GM12891 (cell line): ENCODE data around the gene TRAPPC8.

Source experiments
- POLR2A ChIP-seq: IDR thresholded peaks from 2 replicates; pipeline ENCODE4 v1.6.1; 2011; ENCODE audit warnings: low read depth, low read length, control low read depth
- POLR2AphosphoS5 ChIP-seq: IDR thresholded peaks from 2 replicates; pipeline ENCODE4 v1.6.1; 2011; ENCODE audit warnings: low read depth, low read length, control low read depth

GRCh38 chr18:31950583-31950982, 7.7 kb upstream of the TRAPPC8 start:
- TF ChIP-seq POLR2AphosphoS5 (no peak), POLR2A (no peak)
